GM19043 (cell line): ENCODE measurements around the gene SCNM1.
A peak's percentile ranks its signal among the peaks of the same experiment; 100 is the strongest.

Experiments
- ATAC-seq: cut with Tn5 transposase; IDR thresholded peaks from one replicate; pipeline ENCODE4 v1.9.1; 2021; ENCODE audit warnings: low read depth; ENCODE audit not compliant: unreplicated experiment

SCNM1 gene, protein sequence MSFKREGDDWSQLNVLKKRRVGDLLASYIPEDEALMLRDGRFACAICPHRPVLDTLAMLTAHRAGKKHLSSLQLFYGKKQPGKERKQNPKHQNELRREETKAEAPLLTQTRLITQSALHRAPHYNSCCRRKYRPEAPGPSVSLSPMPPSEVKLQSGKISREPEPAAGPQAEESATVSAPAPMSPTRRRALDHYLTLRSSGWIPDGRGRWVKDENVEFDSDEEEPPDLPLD

DNA sequence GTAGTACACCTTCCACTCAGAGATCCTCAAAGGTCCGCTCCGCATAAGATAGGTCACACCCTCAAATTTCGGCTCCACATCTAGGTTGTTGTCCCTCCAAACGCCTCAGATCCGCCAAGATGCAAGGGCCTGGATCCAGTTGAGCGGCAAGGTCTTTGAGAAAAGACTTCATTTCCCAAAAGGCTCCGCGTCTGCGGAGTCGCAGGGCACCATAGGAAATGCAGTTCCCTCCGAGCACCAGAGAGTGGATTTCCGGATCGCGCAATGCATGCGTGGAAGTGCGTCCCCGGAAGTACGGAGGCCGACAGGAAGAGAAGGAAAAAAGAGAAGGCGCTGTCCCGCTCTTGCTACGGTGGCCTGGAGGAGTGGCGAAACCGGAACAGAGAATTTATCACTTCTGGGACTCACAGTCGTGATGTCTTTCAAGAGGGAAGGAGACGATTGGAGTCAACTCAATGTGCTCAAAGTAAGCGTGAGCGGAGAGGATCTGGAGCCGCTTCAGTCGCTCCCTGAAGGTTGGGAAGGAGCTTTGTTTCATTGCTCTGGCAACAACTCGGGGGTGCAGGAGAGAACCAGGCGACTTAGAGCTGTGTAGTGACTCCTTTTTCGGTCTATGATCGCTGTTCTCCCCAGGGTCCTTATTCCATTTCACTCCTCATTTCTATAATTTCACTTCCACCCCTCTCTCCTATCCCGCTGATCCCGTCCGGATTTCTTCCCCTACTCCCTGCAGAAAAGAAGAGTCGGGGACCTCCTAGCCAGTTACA, at the start of gene SCNM1, which contains the start of gene LYSMD1:
SCNM1 (plus strand) TSS at position 407 of the 767 bp plus-strand sequence; CDS start at position 416, 9 bp downstream.
LYSMD1 (minus strand) TSS at position 165 of the 767 bp plus-strand sequence. CDS start 644 bp downstream, outside the sequence.
- peak; percentile 89 for ATAC-seq

DNA sequence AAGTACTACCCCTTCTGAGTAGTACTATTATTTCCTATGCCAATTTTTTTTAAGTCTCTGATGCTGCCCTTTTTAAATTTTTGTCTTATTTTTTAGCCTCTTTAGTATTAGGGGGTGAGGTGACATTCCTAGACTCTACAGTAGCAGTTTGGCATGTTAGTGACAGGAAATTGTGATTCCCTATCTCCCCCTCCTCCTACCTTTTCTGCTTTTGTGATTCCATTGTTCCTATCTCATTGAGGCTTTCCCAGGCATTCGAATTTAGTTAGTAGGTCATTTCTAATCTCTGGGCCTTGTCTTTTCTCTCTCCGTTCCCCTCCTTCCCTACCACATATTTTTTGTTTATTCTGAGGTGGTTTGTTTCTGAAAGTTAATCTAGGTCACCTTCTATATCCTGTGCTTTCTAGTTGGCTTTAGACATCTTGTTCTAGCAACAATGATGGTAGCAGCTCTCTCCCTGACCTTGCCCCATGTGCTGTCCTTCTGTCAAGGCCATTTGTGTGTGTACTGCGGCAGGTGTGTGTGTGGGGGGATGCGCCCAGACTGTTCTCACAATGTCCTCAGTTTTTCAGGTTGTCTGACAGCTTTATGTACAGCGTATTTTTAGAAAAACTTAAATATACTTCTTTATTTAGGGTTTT, 41.1 kb upstream of the SCNM1 start:
- no peak for ATAC-seq

DNA sequence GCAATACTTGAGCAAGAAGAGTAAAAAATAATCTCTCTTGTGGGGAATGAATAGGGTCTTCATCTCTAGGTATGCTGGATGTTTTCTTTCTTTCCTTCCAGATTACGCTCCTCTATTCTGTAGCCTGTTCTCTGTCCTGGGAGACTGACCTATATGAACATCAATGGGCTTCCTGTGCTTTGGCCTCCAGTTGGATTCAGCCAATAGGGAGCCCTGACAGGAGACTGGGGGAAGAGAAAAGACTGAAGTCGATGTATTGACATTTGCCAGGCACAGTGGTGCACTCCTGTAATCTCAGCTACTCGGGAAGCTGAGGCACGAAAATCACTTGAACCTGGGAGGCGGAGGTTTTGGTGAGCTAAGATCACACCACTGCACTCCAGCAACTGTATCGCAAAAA, 37.1 kb upstream of the SCNM1 start:
- ATAC-seq, result no peak

DNA sequence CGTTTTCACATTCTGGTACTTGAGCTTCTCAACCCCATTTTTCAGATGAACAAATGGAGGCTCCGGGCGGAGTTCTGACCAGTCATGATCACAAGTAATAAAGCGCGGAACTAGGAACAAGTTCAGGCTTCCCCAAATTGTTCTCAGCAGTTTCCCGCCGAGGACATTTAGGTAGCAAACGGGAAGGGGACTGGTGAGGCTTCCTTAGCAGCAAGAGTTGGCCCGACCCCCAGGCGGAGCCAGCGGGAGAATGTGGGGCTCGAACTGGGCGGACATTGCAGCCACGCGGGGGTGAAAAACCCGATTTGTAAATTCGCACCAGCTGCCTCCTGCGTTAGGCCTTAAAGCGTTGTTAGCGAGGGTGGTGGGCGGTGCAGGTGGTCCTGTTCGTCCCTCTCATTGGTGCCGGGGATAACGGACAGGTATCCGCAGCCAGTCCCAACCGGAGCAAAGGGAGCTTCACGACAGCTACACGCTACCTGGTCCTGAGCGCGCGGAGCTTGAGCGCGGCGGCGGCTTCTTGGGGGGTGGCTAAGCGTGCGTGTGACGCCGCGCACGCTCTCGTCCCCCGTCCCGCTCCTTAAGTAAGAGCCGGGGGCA, 34.9 kb upstream of the SCNM1 start:
- peak; percentile 90 for ATAC-seq

DNA sequence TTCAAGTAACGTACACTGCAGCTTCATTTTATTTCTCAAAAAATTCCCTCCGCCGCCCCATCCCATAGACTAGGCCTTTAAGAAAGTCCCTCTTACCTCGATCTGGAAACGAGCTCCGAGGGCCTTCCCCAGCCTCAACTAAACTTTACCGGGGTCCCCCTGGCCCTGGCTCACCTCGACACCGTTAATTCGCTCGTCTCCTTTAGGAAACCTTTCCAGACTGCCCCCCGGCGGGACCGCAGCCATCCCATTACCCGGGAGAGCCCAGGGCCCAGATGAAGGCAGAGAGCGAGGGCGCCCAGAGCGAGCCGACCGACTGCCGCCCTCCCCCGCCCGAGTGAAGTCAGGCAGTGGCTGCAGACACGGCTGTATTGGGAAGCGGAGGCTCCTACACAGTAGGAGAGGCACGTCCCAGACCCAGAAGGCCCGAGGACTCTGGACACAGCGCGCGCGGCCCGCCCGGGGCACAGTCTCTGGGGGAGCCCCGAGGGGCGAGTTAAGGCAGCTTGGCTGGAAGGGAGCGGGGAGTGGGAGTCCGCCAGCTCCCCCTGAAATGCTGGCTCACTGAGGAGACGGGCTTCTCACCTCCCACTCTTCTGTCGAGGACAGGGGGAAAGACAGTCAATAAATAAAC, 34.1 kb upstream of the SCNM1 start:
- no peak for ATAC-seq

DNA sequence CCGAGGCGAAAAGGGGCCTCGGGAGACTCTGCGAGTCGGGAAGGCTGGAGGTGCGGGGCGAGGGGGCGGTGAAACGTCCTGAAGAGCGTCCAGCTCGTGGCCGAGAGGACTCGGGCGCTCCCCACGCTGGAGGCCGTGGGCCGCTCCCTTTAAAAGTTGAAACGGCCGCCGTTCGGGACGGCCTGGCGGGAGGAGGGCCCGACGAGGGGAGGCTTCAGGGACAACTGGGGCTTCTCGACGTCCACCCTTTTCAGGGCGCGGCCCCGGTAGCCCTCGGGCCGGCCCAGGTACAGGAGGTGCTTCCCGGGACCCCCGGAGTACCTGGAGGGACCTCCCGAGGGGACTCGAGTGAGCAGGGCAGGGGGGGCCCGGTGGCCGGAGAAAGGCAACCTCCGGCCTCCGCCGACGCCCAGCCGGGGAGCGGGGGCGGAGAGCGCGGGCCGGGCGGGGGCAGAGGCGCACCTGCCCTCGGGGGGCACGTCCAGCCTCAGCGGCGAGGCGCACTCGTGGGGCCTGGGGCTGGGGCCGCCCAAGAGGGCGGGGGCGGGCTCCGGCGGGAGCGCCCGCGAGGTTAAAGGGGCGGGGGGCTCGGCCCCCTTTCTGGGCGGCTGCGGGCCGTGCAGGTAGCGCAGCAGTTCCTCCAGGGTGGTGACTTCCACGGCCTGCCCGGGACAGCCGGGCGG, 33.5 kb upstream of the SCNM1 start:
- no peak for ATAC-seq

DNA sequence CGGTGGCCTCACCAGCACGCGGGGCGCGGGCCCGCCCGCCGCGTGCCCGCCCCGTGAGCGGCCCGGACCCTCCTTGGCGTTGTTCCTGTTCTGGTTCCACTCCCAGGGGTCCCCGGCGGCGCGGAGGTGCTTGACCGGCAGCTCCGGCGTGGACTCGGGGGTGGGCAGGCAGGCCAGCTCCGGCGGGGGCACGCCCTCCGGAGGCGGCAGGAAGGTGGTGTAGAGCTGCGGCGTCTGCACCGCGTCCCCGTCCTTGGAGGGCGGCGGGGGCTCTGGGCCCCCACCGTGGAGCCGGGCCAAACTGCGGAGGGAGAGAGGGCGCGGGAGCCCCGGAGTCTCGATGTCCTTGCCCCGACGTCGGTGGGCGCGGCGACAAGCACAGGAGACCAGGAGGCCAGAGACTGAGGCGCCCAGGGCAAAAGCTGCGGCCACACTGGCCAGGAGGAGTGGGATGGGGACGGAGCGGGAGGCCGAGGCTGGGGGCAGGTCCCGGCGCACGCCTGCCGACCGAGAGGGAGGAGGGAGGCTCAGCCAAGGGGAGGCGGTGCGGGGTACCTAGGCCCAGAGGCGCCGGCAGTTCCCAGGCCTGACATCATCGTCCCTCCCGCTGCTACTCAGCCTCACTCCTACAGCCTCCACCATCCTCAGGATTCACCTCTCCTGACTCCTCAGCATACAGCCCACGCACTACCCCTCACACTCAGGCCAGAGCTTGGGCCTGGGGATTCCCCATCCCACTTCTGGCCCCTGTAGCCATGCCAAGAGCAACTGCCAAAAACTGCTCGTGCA, 32.7 kb upstream of the SCNM1 start:
- ATAC-seq, result no peak

DNA sequence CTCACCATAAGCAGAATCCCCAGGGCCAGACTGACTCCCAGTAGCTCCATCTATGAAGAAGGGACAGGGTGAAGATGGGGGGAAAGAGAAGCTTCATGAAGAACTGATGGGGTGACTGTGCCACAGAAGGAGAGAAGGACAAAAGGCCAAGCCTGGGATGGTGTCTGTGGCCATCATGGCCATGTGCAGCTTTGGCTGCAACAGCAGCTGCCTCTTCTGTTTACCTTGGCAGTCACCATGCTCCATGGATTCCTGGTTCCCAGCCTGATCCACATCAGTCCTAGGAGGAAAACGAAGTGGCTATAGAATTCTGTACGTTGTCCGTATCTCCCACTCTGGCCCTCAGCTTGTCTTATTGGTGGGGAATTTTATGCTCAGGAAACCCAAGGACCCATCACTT, 31.5 kb upstream of the SCNM1 start:
- no peak for ATAC-seq

DNA sequence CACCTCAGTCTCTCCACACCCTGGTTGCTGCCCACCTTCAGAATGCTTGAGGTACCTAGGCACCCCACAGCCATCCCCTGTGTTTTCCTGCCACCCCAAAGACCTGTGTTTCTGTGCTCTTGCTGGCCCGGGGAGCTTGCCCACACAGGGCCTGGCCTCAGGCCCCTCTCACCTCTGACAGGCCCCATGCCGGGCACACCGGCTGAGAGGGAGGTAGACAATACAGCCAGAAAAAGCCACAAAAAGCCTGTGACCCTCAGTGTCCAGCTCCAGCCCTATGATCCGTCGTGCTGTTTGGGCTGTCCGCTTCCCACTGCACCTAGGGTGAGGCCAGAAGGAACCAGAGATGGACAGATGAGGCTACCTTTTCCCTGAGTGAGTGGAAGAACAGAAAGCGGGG, 31.0 kb upstream of the SCNM1 start:
- ATAC-seq, result no peak

DNA sequence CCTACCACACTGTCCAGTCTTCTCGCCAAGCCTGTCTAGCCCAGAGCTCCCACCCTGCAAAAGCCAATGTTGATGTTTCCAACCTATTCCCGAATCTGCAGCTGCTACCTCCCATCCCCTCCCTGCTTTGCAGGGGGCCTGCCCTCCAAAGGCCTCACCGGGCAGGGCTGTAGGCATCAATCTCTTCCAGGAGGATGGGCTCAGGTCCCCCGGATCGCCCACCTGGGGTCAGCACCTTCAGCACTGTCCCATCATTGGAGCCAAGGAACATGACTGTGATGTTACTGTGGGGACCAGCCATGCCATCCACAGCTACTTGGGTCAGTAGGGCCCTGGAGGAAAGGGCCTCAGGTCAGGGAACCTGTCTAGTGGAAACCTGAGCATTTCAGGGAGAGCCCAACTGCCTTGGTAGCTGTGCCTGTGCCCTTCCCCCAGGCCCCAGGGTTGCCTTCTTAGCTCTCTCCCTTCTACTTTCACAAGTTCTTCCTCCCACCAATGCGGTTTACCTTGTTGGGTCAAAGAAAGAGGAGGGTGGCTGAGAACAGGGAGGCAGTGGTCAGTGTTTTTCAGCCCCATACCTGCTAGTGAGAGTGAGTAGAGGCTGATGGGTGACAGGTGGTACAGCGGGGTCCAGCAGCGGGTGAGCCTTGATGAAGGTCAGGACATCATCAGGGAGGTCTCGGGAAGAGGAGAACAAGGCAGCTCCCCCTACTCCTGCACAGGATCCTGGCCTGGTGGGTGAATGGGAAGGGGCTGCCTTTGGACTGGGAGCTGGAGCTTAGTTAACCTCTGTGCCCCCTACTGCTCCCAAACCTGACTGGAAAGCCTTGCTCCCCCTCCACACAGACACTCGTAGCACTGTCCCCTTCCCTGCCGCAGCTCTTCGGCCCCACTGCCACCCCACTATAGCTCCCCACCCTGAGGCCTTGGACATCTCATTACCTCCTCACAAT, 30.2 kb upstream of the SCNM1 start:
- ATAC-seq, result no peak

DNA sequence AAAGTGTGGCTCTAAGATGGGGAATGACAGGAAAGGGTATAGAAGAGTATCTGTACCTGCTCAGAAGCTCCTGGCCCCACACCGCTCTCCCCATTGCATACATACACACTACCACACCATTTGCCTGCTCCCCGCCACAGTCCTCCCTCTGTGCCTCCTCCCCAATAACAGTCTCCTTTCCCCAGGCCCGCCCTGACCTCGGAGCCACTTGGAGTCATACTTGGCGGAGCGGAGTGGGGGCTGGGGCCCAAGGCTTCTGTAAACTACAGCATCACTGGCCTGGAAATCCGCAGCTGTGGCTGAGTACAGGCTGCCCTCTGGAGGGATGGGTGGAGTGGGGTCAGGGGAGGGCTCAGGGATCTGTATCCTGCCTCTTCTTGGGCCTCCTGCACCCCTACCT, 28.2 kb upstream of the SCNM1 start:
- ATAC-seq, result no peak

DNA sequence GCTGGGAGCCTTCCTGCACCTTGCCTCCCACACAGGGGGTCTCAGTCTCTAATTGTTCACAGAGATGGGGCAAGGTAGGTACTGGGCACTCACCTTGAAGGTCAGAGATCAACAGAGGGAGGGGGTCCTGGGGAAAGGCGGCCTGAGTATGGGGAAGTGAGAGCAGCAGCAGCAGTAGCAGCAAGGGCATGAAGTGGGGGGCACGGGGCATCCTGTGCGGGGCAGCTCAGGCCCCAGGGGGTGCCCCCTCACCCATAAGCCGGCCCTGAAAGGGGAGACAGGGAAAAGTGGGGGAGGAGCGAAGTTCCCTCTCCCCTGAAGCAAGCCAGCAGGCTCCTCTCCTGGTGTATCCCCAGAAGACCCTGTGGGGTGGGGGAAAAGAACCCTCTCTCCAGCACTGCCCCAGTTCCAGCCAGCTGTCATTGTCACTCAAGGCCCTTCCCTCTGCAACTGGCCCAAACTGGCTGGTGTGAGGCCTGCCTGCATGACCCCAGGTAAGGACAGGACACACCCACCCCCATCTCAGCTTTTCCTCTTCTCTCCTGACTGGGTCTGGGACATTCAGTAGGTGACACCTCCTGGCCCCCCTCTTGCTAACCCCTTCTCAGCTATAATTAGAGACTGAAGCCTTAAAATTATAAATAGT, 23.4 kb upstream of the SCNM1 start:
- no peak for ATAC-seq

DNA sequence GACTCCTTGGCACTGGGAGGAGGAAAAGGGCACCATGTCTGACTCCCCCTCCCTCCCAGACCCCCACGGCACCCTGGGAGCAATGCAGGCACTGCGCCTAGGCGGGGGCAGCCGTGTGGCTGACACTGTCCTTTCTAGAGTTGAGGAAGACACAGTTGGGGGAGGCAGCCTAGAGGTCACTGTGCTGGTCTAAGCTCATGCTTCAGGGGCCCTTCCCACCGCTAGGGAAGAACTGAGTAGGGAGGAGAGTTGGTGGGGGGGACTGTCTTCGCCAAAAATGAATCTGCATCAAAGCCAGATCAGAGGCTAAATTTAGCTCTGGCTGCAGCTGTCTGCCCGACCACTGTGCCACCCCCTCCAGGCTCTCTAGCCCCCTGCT, 22.9 kb upstream of the SCNM1 start:
- ATAC-seq, result no peak

DNA sequence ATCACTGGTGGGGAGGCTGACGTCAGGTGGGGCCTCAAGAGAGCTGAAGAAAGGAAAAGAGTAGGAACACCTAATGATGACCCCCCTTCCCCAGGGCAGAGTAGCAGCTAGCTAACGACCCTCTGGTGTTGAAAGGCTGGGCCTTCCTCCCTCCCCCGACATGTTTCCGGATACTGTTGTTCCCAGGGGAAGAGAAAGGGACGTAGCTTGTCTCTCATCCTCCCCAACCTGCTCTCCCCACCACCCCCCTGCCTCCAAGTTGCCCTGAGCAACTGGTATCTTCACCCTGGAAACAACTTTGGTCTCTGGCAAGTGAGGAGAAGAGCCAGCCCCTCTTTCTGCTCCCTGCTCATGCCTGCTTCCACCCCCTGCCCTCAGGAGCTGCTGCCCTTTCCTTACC, 22.0 kb upstream of the SCNM1 start:
- ATAC-seq, result no peak

DNA sequence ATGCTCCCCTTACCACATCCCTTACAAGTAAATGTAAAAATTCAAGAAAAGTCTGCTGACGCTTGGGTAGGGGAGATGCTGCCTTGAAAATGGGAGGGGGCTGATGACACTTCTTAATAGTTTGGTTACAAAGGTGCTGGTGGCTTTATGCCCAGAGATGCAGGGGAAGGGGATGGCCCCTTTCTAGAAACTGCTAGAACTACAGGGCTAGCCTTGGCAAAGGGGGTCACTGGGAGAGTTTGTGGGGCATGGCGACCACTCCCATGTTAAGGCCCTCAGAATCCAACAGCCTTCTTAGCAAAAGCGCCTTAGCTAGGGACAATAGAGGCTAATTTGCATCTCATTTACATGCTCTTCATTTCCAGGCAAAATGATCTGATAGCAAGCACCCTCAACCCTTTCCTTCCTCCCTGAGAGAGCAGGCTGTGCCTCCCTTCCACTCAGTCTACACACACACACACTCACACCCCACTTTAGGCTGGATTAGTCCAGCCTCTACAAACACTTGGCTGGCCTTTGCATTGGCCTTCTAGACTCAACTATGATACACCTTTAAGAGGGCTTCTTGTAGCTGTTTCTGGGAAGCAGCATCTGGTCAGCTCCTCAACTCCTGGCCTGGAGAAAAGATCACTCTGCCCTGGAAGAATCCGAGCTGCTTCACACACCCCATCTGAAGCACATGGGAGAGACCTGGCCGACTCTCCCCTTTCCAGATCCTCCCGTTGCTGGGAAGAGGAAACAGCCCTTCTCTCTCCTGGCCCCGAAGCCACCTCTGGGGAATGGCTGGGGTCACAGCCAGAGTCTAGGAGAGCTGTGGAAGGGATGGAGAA, 21.3 kb upstream of the SCNM1 start:
- no peak for ATAC-seq

DNA sequence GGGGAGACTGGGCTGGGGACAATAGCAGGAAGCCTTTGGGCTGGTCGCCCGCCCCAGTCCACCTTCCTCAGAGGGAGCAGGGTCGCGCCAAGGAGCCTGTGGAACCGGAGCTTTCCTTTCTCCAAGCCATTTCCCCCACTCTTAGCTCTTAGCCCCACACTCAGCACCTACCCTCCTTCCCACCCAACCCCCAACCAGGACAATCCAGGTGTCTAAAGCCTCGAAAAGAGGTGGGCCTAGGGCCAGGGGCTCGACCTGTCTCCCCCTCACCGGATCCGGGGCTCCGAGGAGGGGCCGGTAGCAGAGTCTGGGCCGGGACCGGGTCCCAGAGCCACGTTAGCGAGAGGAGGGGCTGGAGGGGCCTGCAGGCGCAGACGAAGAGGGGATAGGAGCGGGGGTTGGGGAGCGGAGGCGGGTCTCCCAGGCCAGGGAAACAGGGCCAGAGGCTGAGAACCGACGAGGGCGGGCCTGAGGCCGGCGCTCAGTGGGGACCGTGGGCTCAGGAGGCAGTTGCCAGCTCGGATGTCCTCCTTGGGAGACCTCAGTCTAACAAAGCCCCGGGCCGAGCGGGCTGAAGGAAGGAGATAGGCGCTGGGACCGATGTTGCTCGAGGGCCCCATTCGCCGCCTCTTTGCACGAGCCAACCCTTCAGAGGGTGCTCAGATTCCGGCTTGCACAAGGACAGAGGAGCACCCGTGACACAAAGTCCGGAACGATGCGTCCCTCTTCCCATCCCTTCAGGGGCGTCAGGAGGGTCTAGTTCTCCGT, 20.5 kb upstream of the SCNM1 start:
- ATAC-seq, result no peak
